Stimulated activated CD4-positive, alpha-beta T cell treated with anti-CD3 and anti-CD28 coated beads, TNF-alpha, amount 100 ng/mL, for 1 hour (primary cell): ENCODE measurements around the gene PARVA.

Experiments used
- DNase-seq, 3 donors: peaks; one replicate each; pipeline ENCODE4 v3.0.0-alpha.2; 2020; ENCODE audit warnings: low read depth in 3 of 3, low spot score in 1 of 3

PARVA gene

DNA sequence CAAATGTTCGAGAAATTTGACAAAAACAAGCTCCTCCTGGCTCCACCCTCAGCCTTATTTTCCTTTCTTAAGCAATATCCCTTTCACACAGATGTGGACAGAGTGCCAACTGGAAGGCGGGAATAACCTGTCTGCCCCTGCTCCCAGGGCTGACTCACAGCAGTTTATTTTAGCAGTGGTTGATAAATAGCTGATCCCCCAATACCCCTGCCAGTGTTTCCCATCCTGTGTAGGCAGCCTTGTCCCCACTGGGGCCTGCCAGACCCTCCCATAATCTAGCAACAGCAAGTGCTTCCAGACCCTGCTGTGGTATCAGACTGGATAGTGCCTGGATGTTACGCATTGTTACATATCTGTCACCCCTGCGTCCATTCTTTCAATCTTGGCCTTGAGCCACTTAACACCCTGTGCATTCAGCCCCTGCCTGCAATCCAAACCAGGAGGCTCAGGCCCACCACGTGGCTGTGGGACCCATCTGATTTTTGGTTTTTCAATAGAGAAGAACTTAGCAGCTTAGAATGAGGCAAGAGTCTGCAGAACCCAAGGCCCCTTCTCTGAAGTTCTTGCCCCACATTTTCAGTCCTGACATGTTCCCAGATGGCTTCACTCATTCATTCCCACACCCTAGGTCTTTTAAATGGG is 53.7 kb downstream of the PARVA start:
- DNase-seq, result no peak

DNA sequence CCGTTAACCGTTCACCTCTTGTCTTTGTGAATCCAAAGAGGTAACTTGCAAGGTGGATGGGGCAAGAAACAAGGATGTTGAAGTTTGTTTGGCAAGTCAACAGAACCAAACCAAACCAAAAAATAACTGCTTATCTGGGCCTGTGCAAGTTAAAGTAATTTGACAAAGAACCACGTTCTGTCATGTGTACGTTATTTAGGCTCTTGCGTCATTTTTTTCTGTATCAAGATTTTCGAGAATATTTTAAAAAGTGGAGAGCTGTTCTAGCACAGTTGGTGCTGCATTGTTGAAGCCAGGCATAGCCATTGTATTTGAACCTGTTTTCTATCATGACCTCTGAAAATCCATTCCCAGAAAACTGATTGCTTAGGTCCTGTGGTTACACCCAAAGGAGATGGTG is 55.1 kb downstream of the PARVA start:
- DNase-seq, result no peak

DNA sequence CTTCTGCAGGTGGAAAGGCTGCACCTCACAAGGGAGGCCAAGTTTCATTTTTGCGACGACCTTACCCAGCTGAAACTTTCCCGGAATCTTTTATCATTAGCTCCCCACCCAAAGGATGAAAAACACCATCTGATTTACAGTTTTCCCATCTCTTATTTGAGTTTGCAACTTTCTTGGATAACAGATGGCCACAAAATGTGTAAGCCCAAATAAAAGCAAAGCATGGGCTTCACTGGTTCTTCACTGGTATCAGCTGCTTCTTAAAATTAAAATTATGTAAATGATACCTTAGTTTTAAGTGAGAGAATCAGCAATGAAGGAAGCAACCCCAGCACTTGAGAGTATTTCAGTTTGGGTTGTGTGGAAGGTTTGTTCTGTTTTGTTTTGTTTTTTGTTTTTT is 55.8 kb downstream of the PARVA start:
- DNase-seq, result no peak

DNA sequence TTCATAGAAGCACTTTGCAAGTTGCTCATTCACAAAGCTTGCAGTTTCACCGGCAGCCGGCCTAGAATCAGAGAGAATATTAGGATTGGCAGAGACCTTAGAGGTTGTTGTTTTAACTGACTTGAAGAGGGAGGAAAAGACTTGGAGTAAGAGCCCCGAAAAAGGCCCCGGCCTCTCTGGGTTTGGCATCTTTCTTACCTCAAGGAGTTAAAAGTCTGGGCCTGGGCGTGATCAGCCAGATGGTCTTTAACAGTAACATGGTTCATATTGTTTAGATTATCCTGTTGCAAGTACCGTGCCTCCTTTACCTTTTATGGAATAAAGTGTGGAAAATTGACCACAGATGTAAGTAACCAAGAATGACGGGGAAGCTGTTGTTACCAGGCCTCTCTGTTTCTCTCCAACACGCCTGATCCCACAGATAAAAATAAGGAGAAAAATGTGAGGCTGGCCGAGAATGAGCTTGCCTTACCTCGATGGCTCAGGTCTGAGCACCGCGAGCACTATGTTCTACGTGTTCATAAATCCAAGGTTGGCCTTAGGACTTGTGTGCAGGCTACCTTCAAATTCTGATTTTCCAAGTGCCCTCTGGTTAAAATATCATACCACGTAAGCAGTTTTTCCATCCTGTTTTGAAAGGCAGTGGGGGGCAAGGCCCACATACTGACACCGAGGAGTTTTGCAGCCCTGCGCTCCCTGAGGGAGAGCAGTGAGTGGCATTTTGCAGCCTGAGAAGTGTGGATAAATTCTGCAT is 56.4 kb downstream of the PARVA start:
- DNase-seq, result no peak

DNA sequence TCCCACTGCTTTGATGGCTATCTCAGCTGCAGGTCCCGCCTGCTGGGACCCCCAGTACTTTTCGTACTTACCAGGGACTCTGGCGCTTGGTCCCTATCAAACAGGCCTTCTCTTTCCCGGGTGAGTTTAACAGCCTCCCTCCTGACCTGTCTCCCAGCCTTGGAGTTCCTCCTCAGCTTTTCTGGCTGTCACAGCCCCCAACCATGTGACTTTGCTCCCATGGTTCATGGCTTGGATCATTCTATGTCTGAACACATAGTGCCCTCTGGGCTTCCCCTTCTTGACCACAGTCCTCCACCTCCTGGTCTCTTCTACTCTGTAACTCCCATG is 56.9 kb downstream of the PARVA start:
- no peak for DNase-seq

DNA sequence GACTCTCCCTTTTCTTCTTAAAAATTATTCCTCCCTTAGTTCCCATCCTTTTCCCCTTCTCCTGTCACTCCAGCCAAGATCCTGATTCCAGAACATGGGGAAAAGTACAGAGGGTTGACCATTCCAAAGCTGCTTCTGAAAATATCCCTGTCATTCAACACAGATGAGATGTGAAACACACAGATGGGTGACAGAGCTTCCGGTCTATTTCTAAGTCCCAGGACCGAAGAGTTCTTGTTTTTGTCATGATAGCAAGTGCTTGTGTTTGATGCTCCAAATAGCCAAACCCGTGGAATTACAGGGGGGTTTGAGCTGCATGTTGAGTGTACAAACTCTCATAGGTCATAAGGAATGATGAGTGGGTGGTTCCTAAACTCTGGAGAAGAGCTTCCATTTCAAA is 57.9 kb downstream of the PARVA start:
- DNase-seq, result no peak

DNA sequence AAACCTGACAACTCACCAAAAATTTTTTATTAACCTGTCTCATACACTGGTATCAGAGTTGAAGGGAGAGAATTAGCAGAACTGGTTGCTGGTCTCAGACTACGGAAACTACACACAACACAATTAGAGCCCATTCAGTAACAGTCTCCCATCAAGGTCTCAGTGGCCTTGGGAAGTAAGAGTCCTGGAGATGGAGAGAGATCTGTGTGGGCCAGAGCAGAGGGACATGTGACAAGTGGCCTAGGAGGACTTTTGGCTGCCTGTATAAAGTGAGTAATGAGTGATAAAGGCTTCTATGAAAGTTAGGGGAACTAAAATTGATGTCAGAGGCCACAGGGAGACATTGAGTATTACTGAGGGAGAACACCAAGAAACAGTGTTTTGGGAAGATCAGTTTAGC is 58.9 kb downstream of the PARVA start:
- DNase-seq, result no peak

DNA sequence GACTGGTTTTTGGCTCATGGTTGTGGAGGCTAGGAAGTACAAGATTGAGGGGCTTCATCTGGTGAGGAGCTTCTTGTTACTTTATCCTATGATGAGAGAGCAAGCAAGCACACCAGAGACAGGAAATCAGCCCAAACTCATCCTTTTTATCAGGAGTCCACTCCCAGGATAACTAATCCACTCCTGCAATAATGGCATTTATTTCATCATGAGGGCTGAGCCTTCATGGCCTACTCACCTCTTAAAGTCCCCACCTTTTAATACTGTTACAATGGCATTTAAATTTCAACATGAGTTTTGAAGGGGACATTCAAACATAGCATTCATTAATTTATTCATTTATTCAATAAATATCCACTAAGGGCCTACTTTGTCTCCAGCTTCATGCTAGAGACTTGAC is 60.9 kb downstream of the PARVA start:
- no peak for DNase-seq

DNA sequence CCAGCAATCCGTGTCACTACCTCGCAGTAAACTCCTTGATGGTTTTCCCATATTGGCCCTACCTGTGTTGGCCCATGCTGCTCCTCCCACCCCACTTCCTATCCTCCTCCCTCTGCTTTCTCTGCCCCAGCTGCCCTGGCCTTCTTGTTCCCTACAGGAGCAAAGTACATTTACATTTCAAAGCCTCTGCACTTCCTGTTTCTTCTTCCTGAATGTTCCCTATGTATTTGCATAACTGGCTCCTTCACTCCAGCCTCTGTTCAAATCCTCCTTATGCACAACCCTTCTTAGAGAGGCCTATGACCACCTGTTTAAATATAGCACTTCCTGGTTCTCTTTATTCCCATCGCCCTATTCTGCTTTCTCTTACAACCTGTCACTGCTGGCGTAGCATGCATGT is 62.2 kb downstream of the PARVA start:
- no peak for DNase-seq

DNA sequence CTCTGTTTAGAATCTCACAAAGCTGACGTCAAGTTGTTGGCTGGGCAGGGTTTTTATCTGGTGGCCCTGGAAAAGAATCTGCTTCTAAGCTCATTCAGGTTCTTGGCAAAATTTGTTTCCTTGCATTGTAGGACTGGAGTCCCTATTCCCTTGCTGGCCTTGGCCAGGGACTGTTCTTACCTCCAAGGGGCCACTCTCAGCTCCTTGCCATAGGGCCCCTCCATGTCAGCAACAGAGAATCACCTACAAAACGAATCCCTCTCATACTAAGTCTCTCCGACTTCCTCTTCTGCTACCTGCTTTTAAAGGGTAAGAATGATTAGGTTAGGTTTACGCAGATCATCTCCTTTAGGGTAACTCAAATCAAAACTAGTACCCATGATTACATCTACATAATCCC is 63.2 kb downstream of the PARVA start:
- DNase-seq, result no peak

DNA sequence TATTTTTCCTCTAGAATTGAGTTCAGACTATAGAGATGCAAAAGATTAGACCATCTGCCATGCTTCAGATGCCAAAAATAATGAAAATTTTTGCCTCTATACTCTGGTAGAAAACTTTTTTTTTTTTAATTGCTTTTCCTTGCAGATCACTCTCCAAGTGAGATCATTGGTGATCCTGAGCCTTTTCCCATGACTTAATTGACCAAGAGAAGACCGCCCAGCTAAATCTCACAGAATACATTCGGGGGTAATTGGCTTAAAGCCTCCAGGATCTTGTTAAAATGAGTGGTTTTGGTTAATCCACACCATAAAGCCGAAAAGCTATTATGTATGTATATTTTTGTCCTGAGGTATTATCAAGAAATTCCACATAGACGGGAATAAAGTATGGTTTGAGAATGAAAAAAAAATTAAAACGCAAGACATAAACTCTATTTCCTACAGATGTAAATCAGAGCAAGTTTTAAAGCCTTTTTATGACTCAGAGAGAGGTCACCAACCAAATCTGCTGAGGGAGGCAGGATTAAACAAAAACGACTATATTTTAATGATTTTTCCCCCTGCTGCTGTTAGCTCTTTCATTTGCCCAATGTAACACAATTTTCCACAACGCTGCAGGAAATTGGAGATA is 64.0 kb downstream of the PARVA start:
- no peak for DNase-seq

DNA sequence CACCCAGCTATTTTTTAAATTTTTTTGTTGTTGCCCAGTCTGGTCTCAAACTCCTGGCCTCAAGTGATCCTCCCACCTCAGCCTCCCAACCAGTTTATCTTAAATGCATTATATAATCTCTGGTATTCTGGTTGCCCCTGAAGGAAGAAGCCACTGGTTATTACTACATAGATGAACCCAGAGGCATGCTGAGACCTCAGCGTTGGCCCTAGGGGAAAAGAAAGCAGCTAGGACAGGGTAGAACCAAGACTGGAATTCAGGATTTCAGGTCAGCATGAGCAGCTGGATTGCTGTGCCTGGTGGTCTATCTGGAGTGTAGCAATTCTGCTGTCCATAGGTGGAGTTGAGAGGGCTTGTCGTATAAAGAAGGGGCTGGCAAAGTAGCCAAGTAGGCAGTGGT is 67.2 kb downstream of the PARVA start:
- no peak for DNase-seq

DNA sequence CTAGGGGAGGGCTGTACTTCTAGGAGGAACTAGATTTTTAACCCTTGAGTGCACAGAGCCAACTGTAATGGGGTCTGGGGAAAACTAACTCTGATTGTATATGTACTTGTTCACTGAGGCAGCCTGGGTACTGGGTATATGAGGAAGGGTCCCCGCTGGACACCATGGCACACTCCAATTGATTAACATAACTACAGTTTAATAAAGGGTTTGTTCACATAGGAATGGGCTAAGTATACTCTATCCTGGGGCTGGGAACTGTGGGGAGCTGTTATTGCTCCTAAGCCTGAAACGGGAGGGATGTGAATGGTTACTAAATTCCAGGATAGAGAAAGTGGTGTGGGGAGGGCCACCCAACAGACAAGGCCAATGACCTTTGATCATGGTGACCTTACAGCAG is 67.6 kb downstream of the PARVA start:
- DNase-seq, result no peak

DNA sequence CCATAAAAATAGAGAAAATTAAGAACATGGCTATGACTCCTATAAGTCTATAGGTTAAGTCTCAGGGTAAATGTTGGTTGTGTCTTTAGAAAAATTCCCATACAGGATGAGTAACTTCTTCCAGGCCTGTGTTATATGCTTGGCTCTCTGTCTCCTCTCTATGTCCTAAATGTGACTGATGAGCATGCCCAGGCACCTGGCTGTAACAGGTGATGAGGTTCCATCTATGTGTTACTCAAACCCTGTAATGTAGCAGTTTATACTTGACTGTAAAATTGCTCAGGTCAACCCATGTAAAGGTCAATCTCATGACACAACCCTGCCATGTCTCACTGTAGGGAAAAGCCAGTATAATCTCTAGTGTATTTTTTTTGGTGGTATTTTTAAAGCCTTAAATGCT is 69.5 kb downstream of the PARVA start:
- DNase-seq, result no peak

DNA sequence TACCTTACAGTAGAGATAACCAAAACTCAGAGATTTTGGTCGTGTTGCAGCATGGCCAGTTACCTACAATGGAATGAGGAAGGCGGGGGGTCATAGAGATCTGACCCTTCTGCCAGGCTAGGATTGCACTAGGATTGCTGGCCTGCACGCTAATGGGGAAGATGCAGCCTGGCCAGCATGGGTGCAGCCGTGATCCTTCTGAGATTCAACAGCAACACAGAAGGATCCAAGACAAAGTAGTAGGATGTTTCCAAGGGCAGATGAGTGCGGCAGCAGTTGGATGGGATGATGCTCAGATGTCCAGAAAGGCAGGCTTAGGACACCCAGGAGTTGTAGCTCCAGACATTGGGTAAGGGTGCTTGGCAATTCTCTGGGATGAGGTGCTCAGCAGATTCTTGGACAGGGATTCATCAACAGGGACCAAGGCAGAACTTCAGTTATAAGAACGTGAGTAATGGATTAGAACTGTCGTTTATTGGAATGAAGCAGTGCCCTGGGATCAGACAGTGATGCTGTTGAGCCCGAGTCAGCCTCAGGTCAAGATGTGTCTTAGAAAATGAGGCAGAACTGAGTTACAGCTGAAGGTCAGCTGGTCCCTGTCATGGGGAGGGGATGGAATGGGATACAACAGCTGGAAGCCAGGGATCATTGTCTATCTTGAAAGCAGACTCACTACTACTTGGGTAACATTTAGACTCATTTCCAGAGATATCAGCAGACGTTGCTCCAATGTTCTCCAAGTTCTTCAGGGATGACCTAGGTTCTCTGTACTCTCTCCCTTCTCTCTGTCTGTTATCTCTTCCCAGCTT is 71.0 kb downstream of the PARVA start:
- no peak for DNase-seq

DNA sequence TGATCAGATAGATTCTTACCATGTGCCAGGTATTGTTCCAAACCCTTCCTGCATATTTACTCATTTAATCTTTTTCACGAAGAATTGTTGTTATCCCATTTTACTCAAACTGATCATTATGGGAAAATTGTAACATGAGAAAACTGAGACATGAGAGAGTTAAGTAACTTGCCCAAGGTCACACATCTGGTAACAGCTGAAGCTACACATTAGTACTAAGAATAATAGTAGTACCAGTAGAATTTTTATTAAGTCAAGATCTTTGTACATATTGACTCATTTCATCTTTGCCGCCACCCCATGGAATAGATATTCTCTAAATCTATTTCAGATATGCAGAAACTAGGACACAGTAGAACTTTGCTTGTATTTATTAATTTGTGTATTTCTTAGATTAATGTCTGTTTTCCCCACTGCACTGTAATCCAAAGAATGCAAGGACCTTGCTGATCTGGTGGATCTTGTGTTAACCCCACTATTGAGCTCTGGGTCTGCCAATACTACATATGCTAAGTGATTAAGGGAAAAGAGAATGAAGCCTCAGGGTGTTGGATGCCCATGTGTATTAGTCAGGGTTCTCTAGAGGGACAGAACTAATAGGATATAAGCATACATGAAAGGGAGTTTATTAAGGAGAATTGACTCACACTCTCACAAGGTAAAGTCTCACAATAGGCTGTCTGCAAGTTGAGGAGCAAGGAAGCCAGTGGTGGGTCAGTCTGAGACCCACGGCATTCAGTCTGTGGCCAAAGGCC is 72.8 kb downstream of the PARVA start:
- no peak for DNase-seq

DNA sequence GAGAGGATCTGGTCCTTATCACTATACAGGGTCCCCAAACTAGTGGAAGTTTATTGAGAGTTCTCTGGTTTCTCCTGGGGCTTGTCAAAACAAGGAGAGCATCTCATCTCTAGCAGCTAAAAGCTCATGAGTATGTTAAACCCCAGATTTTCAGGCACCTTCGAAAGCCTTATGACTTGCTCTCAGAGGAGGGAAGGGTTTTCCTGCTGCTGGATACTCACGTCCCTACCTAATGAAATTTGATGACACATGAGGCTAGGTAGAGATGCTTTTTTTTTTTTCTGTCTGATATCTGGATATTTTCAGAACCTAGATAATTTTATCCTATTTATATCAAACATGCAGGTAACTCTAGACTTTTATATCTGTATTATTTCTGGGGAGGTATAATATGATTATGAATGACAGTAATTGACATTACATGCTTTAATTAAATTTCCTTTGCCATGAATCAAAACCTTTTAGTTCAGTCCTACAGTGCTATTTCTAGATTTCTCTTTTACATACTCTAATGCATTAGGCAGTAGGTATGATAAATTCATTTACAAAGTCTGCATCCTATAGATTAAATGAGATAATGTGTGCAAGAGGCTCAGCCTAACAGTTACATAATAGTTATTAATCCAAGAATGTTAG is 73.9 kb downstream of the PARVA start:
- DNase-seq, result no peak

DNA sequence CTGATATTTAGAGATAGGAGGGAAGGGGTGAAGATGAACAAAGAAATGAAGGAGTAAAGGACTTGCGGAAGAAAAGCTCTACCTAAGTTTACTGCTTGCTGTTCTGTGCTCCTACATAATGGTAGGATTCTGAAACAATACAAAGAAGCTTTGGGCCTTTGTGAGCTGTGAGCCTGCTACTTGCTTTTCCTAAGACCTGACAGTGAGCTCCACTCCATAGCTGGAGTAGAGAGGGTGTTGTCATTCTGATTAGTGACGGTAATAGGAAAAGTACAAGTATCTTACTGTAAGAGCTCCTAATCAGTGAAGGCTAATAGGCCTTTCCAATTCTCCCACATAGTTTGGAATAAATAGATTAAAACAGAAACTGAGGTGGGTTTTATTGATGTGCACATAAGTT is 75.9 kb downstream of the PARVA start:
- no peak for DNase-seq

DNA sequence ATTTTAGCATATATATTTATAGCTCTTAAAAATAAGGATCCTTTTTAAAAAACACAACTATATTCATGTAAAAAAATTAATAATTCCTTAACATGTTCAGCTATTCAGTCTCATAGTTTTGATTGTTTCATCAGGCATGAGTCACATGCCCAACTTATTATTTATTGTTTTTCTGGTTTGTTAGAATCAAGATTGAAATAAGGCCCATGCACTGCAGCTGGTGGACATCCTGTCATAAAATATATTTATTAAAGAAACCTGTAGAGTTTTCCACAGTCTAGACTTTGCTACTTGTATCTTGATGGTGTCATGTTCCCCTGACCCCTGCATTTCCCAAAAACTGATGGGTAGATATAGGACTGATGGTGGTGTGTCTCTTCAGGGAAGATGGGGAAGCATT is 77.4 kb downstream of the PARVA start:
- DNase-seq, result no peak

DNA sequence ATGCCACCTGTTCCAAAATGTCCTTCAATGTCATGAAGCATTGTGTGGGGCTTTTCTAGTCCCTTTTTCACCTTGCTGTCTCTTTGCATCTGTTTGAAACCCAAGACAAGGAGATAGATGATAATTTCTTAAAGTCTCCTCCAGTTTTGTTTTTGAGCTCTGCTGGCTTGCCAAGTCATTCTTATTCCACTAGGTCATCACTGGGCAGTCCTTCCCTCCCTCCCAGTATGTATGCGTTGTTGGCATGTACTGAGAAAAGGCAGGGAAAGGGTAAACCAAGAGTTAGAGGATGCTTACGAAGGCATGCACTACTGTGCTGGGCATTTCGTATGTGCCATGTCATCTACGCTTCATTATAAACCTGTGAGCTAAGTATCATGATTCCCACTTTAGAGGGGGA is 78.6 kb downstream of the PARVA start:
- DNase-seq, result no peak
